Prostate gland (tissue), 2 donors: ENCODE data around the gene EFNA2. TPM values are rescaled to one million over a fixed set of nuclear protein-coding genes. Genes with fewer than 3 reads are reported as not detected.
"Not testable (repeated sequence)": the region's sequence is repeated elsewhere in the genome, so short reads cannot be mapped to it uniquely, and the experiment has no call there.

ENCODE experiments used
- DNase-seq: peaks from one replicate; pipeline ENCODE4 v3.0.0-alpha.2; 2019; ENCODE audit warnings: low spot score
- H3K27ac ChIP-seq, 2 donors: fragments of 200-600 bp; sonication (generic); 2 replicates each; pipeline ENCODE4 v1.5.1; 2017 to 2019
- H3K27me3 ChIP-seq: fragments of 200-600 bp; sonication (generic); replicated peaks from 2 replicates; pipeline ENCODE4 v1.5.1; 2019; ENCODE audit not compliant: insufficient read depth
- H3K36me3 ChIP-seq, 2 donors: fragments of 200-600 bp; sonication (generic); 1 replicate in 1 of 2; 2 replicates in 1 of 2; pipeline versions ENCODE4 v1.5.1 to v1.8.1; 2017 to 2019
- H3K4me1 ChIP-seq: fragments of 200-600 bp; sonication (generic); replicated peaks from 2 replicates; pipeline ENCODE4 v1.5.1; 2019
- H3K4me3 ChIP-seq, 2 donors: fragments of 200-600 bp; sonication (generic); 2 replicates each; pipeline ENCODE4 v1.5.1; 2017 to 2019
- H3K9me3 ChIP-seq: fragments of 200-600 bp; sonication (generic); 2 replicates; pipeline ENCODE4 v1.5.1; 2017
- POLR2A ChIP-seq: fragments of 450-650 bp; IDR thresholded peaks from one replicate; pipeline ENCODE4 v1.6.1; 2016; ENCODE audit warnings: antibody characterized with exemption, mild to moderate bottlenecking
- POLR2AphosphoS5 ChIP-seq: sonication (generic); formaldehyde crosslinking; IDR thresholded peaks from one replicate; pipeline ENCODE4 v1.6.1; 2017; ENCODE audit warnings: antibody characterized with exemption
- WGBS: methylation state at CpG from one replicate; pipeline ENCODE4 v1.1.5; 2018; 5-methylcytosine and 5-hydroxymethylcytosine counted together
- intact Hi-C: fragments of 100-400 bp; cut with DNase I; formaldehyde crosslinking; loops from one replicate; pipeline ENCODE4 v1.14.2; 2022
- total RNA-seq, 2 donors: library from RNA; depleted of rRNA; stranded (reverse); fragments of >200 nt; gene quantifications; one replicate each; pipeline ENCODE4 v1.1.0, GENCODE V29; 2016
- TF ChIP-seq, protein P1 (sequence below), 4 experiments: fragments of 200-600 bp in 2 of 4; fragments of 450-650 bp in 2 of 4; sonication (generic) in 2 of 4; IDR thresholded peaks; 1 replicate in 3 of 4; 2 replicates in 1 of 4; pipeline ENCODE4 v1.5.1; 2016 to 2019; ENCODE audit warnings: antibody characterized with exemption in 4 of 4, mild to moderate bottlenecking in 2 of 4, moderate library complexity in 2 of 4

EFNA2 gene
- total RNA-seq, 2 donors from 2014 or later, result not detected

DNA sequence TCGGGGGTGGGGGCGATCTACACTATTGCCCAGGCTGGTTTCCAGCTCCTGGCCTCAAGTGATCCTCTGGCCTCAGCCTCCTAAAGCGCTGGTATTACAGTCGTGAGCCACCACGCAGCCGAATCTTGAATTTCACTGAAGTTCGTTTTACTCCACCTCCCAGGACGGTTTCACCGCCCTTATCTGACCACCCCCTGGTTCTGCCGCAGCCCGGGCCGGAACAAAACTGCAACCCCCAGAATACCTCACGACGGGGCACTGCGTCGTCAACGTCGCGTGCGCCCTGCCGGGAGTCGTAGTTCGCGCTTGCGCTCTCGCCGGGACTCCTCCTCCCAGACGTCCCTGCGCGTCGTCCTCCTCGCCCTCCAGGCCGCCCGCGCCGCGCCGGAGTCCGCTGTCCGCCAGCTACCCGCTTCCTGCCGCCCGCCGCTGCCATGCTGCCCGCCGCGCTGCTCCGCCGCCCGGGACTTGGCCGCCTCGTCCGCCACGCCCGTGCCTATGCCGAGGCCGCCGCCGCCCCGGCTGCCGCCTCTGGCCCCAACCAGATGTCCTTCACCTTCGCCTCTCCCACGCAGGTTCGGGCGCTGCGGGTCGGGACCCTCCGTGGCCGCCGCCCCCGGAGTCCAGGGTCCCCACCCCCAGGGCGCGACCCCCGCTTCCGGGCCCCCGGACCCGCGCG lies 44.1 kb upstream of the EFNA2 start, which contains the start of gene ATP5F1D:
ATP5F1D (plus strand) TSS at position 335 of the 679 bp plus-strand sequence; CDS start at position 435, 100 bp downstream.
- 1% methylated on average over 69 of the region's 79 CpGs for WGBS
- intact Hi-C loops, result loop anchor here (10.0 kb wide), 1 partner anchor 207 kb away; no protein-coding TSS in a partner anchor
- peak within 1 kb of the TSS; percentile 89 to 90 for H3K27ac ChIP-seq
- H3K36me3 ChIP-seq, result no peaks in the 10 kb centered on the region
- peak within 1 kb of the TSS; percentile 83 to 92 for H3K4me3 ChIP-seq
- no peaks in the 10 kb centered on the region for H3K27me3 ChIP-seq
- peak; percentile 92 for DNase-seq
- TF ChIP-seq, protein P1, sequence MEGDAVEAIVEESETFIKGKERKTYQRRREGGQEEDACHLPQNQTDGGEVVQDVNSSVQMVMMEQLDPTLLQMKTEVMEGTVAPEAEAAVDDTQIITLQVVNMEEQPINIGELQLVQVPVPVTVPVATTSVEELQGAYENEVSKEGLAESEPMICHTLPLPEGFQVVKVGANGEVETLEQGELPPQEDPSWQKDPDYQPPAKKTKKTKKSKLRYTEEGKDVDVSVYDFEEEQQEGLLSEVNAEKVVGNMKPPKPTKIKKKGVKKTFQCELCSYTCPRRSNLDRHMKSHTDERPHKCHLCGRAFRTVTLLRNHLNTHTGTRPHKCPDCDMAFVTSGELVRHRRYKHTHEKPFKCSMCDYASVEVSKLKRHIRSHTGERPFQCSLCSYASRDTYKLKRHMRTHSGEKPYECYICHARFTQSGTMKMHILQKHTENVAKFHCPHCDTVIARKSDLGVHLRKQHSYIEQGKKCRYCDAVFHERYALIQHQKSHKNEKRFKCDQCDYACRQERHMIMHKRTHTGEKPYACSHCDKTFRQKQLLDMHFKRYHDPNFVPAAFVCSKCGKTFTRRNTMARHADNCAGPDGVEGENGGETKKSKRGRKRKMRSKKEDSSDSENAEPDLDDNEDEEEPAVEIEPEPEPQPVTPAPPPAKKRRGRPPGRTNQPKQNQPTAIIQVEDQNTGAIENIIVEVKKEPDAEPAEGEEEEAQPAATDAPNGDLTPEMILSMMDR (IDR thresholded peaks at IDR 0.05), result peak in 2 of 4 experiments; percentile 35 to 37
- TF ChIP-seq POLR2A (peak; percentile 77), POLR2AphosphoS5 (peak; percentile 96)
- H3K9me3 ChIP-seq, result no peaks in the 10 kb centered on the region
- peaks cover 42% of the 10 kb centered on the region for H3K4me1 ChIP-seq

DNA sequence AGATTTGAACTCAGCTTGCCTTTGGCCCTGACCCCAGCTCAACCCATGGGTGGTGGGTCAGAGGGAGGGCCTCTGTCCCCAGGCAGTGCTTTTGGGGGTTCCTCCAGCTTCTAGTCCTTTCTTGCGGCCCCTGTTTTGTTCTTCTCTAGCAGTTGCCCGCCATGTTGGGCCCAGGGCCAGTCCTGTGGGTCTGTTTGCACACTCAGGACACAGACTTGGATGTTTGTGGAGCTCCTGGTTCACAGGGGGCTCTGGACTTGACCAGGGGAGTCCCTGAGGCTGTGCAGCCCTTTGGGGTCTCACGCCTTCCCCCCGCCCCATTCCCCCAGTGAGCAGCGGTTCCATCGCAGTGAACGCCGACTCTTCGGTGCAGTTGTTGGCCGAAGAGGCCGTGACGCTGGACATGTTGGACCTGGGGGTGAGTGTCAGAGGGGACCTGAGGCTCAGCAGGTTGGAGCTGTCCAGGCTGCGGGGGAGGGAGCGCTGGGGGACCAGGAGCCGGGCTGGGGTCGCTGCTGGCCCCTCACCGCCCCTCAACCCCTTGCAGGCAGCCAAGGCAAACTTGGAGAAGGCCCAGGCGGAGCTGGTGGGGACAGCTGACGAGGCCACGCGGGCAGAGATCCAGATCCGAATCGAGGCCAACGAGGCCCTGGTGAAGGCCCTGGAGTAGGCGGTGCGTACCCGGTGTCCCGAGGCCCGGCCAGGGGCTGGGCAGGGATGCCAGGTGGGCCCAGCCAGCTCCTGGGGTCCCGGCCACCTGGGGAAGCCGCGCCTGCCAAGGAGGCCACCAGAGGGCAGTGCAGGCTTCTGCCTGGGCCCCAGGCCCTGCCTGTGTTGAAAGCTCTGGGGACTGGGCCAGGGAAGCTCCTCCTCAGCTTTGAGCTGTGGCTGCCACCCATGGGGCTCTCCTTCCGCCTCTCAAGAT lies 41.6 kb upstream of the EFNA2 start:
- WGBS, result 30% methylated on average over 31 of the region's 33 CpGs
- Histone ChIP-seq H3K9me3 (no peaks in the 10 kb centered on the region), H3K36me3 (no peaks in the 10 kb centered on the region), H3K27me3 (no peaks in the 10 kb centered on the region), H3K4me3 (peak overlapping the region in 1 of 2 donors; percentile 4), H3K27ac (peak overlapping the region; percentile 91 to 100), H3K4me1 (peaks cover 42% of the 10 kb centered on the region)
- intact Hi-C loops, result loop anchor here (1.0 to 10.0 kb wide), 2 partner anchors 22 to 209 kb away; no protein-coding TSS in a partner anchor
- TF ChIP-seq POLR2A (no peak), POLR2AphosphoS5 (peak; percentile 79)
- TF ChIP-seq, protein P1 (IDR thresholded peaks at IDR 0.05), result peak; percentile 94 to 99 (median 98)
- DNase-seq, result peak; percentile 87

DNA sequence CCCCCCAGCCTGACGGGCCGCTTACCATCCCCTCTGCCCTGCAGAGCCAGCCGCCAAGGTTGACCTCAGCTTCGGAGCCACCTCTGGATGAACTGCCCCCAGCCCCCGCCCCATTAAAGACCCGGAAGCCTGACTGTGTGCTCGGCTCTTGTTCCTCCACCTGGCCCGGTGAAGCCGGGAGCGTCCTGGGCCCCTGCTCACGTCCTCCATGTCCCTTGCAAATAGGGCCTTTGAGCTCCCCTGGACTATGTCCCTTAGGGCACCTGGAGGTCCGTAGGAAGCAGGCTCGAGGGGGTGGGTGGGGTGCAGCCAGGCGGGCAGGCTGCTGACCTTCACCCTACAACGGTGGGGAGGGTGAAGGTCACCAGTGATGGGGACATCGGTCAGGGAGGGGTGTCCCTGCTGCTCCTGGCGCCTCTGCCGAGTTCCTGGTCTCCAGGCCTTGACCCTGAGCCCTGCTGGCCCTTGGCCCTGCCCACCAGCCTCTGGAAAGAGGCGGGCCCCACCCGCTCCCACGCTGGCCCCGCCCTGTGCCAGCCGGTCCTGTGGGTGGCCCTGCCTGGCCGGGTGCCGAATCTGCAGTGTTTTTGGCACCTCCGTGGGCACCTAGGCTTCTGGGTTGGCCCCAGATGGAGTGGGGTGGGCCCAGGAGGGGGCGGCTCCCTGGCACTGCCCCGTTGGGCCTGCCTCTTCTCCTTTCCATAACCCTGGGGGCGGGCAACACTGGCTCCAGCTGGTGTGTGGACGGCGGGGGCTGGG lies 40.8 kb upstream of the EFNA2 start:
- intact Hi-C loops, result loop anchor here (1.0 to 10.0 kb wide), 2 partner anchors 21 to 210 kb away; no protein-coding TSS in a partner anchor
- Histone ChIP-seq H3K27ac (peak overlapping the region; percentile 91 to 100), H3K4me1 (peaks cover 42% of the 10 kb centered on the region), H3K36me3 (no peaks in the 10 kb centered on the region), H3K4me3 (peak overlapping the region in 1 of 2 donors; percentile 4), H3K27me3 (no peaks in the 10 kb centered on the region), H3K9me3 (no peaks in the 10 kb centered on the region)
- TF ChIP-seq POLR2AphosphoS5 (peak; percentile 12), POLR2A (peak; percentile 24)
- TF ChIP-seq, protein P1 (IDR thresholded peaks at IDR 0.05), result no peak
- WGBS, result 11% methylated on average over 21 of the region's 31 CpGs
- peak; percentile 56 for DNase-seq

DNA sequence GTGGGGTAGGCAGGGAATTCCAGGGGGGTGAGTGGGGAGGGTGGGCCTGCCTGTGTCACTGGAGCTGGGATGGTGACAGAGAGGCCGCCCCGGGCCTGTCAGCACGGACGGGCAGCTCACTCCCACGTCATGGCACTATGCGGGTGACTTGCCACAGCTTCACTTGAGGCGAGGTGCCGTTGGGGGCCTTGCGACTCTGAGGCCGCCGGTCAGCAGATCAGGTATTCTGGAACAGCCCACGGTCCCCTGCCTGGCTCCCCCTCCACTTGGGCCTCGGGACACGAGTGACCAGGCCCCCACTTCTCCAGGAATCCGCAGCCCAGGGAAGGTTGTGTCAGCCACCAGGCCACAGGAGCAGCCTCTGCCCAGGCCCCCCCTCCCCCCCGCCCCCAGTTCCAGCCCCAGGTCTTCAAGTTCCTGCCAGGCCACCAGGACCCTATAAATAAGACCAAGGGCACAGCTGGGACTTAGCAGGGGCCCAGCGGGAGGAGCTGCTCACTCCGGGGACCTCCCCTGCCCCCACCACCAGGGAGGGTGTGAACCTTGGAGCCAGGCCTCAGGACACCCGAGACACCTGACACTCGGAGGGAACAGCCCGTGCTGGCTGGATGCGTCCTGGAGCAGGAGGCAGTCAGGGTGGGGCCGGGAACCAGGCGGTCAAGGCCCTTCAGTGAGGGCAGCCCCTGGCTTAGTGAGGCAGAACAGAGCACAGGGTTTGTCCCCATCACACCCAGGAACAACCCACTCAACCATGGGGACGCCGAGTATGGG lies 40.0 kb upstream of the EFNA2 start:
- Histone ChIP-seq H3K4me1 (peaks cover 42% of the 10 kb centered on the region), H3K4me3 (no peak overlapping the region)
- intact Hi-C loops, result loop anchor here (10.0 kb wide), 1 partner anchor 211 kb away; no protein-coding TSS in a partner anchor

DNA sequence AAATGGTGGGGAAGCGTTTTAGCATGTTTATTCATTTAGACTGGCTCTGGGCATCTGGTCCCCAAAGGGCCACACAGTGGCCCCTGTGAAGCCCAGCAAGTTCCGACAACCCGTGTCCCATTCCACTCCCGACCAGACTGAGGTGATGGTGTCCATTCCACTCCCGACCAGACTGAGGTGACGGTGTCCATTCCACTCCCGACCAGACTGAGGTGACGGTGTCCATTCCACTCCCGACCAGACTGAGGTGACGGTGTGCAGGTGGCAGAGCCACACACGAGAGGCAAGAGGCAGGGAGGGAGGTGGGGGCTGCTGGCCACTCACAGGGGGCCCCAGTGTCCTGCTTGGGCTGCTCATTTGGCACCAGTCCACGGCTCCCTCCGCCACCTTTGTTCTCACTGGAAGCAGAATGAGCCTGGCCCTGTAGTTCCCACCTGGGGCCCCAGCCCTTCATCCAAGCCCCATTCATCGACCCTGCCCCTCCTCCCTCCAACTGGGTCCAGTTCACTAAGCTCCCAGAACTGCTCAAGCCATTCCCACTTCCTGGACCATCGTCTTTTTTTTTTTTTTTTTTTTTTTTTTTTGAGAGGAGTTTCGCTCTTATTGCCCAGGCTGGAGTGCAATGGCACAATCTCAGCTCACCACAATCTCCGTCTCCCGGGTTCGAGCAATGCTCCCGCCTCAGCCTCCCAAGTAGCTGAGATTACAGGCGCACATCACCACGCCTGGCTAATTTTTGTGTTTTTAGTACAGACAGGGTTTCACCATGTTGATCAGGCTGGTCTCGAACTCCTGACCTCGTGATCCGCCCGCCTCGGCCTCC lies 39.2 kb upstream of the EFNA2 start:
- peak; percentile 12 for DNase-seq
- intact Hi-C loops, result loop anchor here (10.0 kb wide), 1 partner anchor 212 kb away; no protein-coding TSS in a partner anchor
- H3K27ac ChIP-seq, result peak overlapping the region; percentile 91 to 100

More for the DNA sequence above, 40.0 kb upstream of the EFNA2 start:
- no peaks in the 10 kb centered on the region for H3K36me3 ChIP-seq
- H3K27ac ChIP-seq, result peak overlapping the region; percentile 91 to 100
- DNase-seq, result peak; percentile 82
- H3K9me3 ChIP-seq, result no peaks in the 10 kb centered on the region
- no peaks in the 10 kb centered on the region for H3K27me3 ChIP-seq
- 45% methylated on average over 24 of the region's 26 CpGs for WGBS
- TF ChIP-seq, protein P1 (IDR thresholded peaks at IDR 0.05), result peak in 1 of 4 experiments; percentile 25
- peak; percentile 10 for TF ChIP-seq POLR2A
- peak; percentile 91 for TF ChIP-seq POLR2AphosphoS5

More for the DNA sequence above, 39.2 kb upstream of the EFNA2 start:
- not testable (repeated sequence) for H3K36me3 ChIP-seq, H3K27me3 ChIP-seq, H3K9me3 ChIP-seq, H3K4me3 ChIP-seq
- H3K4me1 ChIP-seq, result peaks cover 39% of the 10 kb centered on the region
- WGBS, result 69% methylated on average over 27 of the region's 27 CpGs
